Suprapubic skin (tissue), 4 donors: ENCODE data around the gene SMARCA4.

ENCODE experiments used
- POLR2A ChIP-seq, 2 donors: fragments of 450-650 bp; IDR thresholded peaks; one replicate each; pipeline ENCODE4 v1.6.1; 2017; ENCODE audit warnings: antibody characterized with exemption in 2 of 2, mild to moderate bottlenecking in 2 of 2, moderate library complexity in 2 of 2
- POLR2AphosphoS5 ChIP-seq, 3 donors: sonication (generic); formaldehyde crosslinking; IDR thresholded peaks; one replicate each; pipeline ENCODE4 v1.6.1; 2017; ENCODE audit warnings: antibody characterized with exemption in 3 of 3
- TF ChIP-seq, protein P1 (sequence below), 2 donors: fragments of 200-600 bp in 1 of 2; fragments of 450-650 bp in 1 of 2; sonication (generic) in 1 of 2; IDR thresholded peaks; one replicate each; pipeline ENCODE4 v1.5.1; 2016 to 2019; ENCODE audit warnings: antibody characterized with exemption in 2 of 2, mild to moderate bottlenecking in 1 of 2, moderate library complexity in 1 of 2

DNA sequence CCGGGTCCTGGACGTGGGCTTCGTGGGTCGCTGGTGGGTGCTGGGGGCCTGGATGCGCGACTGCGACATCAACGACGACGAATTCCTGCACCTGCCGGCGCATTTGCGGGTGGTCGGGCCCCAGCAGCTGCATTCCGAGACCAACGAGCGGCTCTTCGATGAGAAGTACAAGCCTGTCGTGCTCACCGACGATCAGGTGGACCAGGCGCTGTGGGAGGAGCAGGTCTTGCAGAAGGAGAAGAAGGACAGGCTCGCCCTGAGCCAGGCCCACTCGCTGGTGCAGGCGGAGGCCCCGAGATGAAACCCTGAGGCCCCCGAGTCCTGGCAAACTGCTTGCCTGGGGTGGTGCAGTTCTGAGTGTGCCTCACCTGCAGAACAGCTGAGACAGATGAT lies 31.4 kb upstream of the SMARCA4 start:
- no peak for TF ChIP-seq POLR2A (IDR thresholded peaks at IDR 0.05)
- TF ChIP-seq, protein P1, sequence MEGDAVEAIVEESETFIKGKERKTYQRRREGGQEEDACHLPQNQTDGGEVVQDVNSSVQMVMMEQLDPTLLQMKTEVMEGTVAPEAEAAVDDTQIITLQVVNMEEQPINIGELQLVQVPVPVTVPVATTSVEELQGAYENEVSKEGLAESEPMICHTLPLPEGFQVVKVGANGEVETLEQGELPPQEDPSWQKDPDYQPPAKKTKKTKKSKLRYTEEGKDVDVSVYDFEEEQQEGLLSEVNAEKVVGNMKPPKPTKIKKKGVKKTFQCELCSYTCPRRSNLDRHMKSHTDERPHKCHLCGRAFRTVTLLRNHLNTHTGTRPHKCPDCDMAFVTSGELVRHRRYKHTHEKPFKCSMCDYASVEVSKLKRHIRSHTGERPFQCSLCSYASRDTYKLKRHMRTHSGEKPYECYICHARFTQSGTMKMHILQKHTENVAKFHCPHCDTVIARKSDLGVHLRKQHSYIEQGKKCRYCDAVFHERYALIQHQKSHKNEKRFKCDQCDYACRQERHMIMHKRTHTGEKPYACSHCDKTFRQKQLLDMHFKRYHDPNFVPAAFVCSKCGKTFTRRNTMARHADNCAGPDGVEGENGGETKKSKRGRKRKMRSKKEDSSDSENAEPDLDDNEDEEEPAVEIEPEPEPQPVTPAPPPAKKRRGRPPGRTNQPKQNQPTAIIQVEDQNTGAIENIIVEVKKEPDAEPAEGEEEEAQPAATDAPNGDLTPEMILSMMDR (IDR thresholded peaks at IDR 0.05): no peak
- TF ChIP-seq POLR2AphosphoS5 (IDR thresholded peaks at IDR 0.05): no peak
